ENCODE results near the gene SURF2. TPM values are rescaled to one million over a fixed set of nuclear protein-coding genes. Genes with fewer than 3 reads are reported as not detected.

Gene SURF2
- total RNA-seq, 1 experiment from 2014 or later, result 103 TPM

DNA sequence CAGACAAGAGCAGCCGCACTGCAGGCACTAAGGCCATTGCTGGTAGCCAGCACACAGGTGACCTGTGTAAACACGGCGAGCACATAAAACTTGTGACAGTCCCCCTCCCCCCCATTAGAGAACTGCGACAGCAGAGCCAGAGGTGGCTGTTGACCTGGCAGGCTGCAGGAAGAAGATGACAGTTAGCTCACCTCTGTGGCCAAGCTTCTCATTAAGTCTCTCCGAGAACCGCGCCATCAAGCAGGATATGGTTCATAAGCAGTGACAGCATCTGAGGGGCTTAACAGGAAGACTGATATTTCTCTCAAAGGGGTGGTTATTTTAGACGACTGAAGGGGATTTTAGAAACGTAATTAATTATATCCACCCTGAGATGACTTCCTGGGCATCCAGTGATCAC, 14.3 kb downstream of the SURF2 start:
- H3K79me2 ChIP-seq (ENCODE audit: low read length), result peaks cover 90% of the 10 kb centered on the region
- peaks cover 8% of the 10 kb centered on the region; the same call in 1 of the 2 replicates for H3K4me1 ChIP-seq (ENCODE audit: insufficient read depth, low read length)
- no peaks in the 10 kb centered on the region for H3K27me3 ChIP-seq (ENCODE audit: low read length)
- H4K20me1 ChIP-seq (ENCODE audit: low read length), result peaks cover 37% of the 10 kb centered on the region; the same call in 1 of the 2 replicates
- POLR2A ChIA-PET (ENCODE audit: unreplicated experiment), result no interaction called here
- no peak for DNase-seq
- TF ChIP-seq EZH2 (IDR thresholded peaks at IDR 0.05; ENCODE audit: low read length, unreplicated experiment), result no peak
- H3K9me2 ChIP-seq (replicated peaks; ENCODE audit: low read length), result no peaks in the 10 kb centered on the region
- no peak for ATAC-seq
- no peaks in the 10 kb centered on the region for H3F3A ChIP-seq (ENCODE audit: low read length, unreplicated experiment)
- no peaks in the 10 kb centered on the region for H3K9me3 ChIP-seq (ENCODE audit: low read length)
- BruUV-seq (replicated peaks), result no TSS peak
- H3K9ac ChIP-seq (ENCODE audit: low read length), result no peak overlapping the region
- peaks cover 8% of the 10 kb centered on the region; the same call in 1 of the 2 replicates for H3K36me3 ChIP-seq (ENCODE audit: low read depth, low read length)
- H3K4me2 ChIP-seq (ENCODE audit: low read length), result no peak overlapping the region
- no peak overlapping the region for H3K27ac ChIP-seq (ENCODE audit: low read length)
- no peak overlapping the region for H2AFZ ChIP-seq (ENCODE audit: low read length)
- intact Hi-C loops (cut with micrococcal nuclease), result no loop called here
- CTCF ChIA-PET, result no interaction called here
- H3K4me3 ChIP-seq (ENCODE audit: low read length), result no peak overlapping the region

DNA sequence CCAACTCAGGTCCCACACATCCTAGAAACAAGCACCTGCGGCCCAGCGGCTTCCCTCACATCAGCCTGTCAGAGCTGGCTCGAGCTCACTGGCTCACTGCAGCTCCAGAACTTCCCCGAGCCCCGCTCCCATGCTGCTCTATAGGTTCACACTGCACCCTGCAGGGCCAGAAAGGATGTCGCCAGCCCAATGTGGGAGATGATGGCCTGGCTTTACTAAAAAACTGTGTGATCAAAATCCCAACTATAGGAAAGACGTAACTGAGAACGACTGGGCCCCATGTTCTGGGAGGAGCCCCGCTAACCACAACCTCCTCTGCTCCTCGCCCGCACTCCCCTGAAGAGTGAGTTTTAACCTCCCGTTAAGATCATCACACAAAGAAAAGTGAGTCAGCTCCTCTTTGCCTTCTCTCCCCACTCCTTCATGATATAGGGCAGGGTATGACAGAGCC, 14.9 kb downstream of the SURF2 start:
- Histone ChIP-seq H3K27ac (ENCODE audit: low read length) (no peak overlapping the region), H3K4me2 (ENCODE audit: low read length) (no peak overlapping the region), H3K36me3 (ENCODE audit: low read depth, low read length) (peaks cover 2% of the 10 kb centered on the region; the same call in 1 of the 2 replicates), H2AFZ (ENCODE audit: low read length) (no peak overlapping the region), H3K9ac (ENCODE audit: low read length) (no peak overlapping the region), H3K4me1 (ENCODE audit: insufficient read depth, low read length) (peaks cover 8% of the 10 kb centered on the region; the same call in 1 of the 2 replicates), H4K20me1 (ENCODE audit: low read length) (peaks cover 37% of the 10 kb centered on the region; the same call in 1 of the 2 replicates), H3K9me3 (ENCODE audit: low read length) (no peaks in the 10 kb centered on the region), H3F3A (ENCODE audit: low read length, unreplicated experiment) (no peaks in the 10 kb centered on the region), H3K9me2 (replicated peaks; ENCODE audit: low read length) (no peaks in the 10 kb centered on the region), H3K79me2 (ENCODE audit: low read length) (peaks cover 90% of the 10 kb centered on the region), H3K4me3 (ENCODE audit: low read length) (no peak overlapping the region), H3K27me3 (ENCODE audit: low read length) (no peaks in the 10 kb centered on the region)
- no TSS peak for BruUV-seq (replicated peaks)
- POLR2A ChIA-PET (ENCODE audit: unreplicated experiment), result no interaction called here
- intact Hi-C loops (cut with micrococcal nuclease), result no loop called here
- ATAC-seq, result no peak
- no peak for DNase-seq
- TF ChIP-seq EZH2phosphoT487 (IDR thresholded peaks at IDR 0.05; ENCODE audit: borderline replicate concordance, low read length), result no peak
- TF ChIP-seq EZH2 (IDR thresholded peaks at IDR 0.05; ENCODE audit: low read length, unreplicated experiment), result no peak
- TF ChIP-seq, protein P1, sequence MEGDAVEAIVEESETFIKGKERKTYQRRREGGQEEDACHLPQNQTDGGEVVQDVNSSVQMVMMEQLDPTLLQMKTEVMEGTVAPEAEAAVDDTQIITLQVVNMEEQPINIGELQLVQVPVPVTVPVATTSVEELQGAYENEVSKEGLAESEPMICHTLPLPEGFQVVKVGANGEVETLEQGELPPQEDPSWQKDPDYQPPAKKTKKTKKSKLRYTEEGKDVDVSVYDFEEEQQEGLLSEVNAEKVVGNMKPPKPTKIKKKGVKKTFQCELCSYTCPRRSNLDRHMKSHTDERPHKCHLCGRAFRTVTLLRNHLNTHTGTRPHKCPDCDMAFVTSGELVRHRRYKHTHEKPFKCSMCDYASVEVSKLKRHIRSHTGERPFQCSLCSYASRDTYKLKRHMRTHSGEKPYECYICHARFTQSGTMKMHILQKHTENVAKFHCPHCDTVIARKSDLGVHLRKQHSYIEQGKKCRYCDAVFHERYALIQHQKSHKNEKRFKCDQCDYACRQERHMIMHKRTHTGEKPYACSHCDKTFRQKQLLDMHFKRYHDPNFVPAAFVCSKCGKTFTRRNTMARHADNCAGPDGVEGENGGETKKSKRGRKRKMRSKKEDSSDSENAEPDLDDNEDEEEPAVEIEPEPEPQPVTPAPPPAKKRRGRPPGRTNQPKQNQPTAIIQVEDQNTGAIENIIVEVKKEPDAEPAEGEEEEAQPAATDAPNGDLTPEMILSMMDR (conservative IDR thresholded peaks at IDR 0.05; ENCODE audit: low read depth, low read length), result no peak
- CTCF ChIA-PET, result no interaction called here

DNA sequence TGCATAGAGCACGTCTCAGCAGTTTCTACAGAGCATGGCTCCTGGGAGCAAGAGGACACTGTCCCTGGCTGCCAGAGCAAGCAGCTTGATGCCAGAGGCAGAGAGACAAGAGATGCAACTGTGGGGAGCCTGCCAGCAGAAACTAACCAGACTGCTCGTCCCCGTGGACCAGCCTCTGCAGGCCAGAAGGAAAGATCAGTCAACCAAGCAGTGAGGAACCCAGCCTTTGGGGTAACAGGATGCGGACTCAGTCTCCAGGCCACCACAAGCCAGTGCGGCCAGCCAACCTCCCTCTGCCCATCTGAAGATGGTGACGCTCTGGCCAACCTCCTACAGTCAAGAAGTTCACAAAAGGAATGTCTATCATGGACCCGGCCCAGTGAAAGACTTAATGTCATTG, 15.8 kb downstream of the SURF2 start:
- H3K9ac ChIP-seq (ENCODE audit: low read length), result no peak overlapping the region

More for the DNA sequence above, 15.8 kb downstream of the SURF2 start:
- no peak for TF ChIP-seq EZH2 (IDR thresholded peaks at IDR 0.05; ENCODE audit: low read length, unreplicated experiment)
- no peak for TF ChIP-seq EZH2phosphoT487 (IDR thresholded peaks at IDR 0.05; ENCODE audit: borderline replicate concordance, low read length)
- TF ChIP-seq, protein P1 (conservative IDR thresholded peaks at IDR 0.05; ENCODE audit: low read depth, low read length), result no peak
- Histone ChIP-seq H3K4me3 (ENCODE audit: low read length) (no peak overlapping the region), H3K36me3 (ENCODE audit: low read depth, low read length) (no peaks in the 10 kb centered on the region; the same call in 1 of the 2 replicates), H2AFZ (ENCODE audit: low read length) (no peak overlapping the region), H3K4me2 (ENCODE audit: low read length) (no peak overlapping the region), H3K4me1 (ENCODE audit: insufficient read depth, low read length) (peaks cover 15% of the 10 kb centered on the region; the same call in 1 of the 2 replicates), H3F3A (ENCODE audit: low read length, unreplicated experiment) (no peaks in the 10 kb centered on the region), H3K9me3 (ENCODE audit: low read length) (no peaks in the 10 kb centered on the region), H3K27me3 (ENCODE audit: low read length) (no peaks in the 10 kb centered on the region), H3K9me2 (replicated peaks; ENCODE audit: low read length) (no peaks in the 10 kb centered on the region), H4K20me1 (ENCODE audit: low read length) (peaks cover 37% of the 10 kb centered on the region; the same call in 1 of the 2 replicates), H3K79me2 (ENCODE audit: low read length) (peaks cover 86% of the 10 kb centered on the region), H3K27ac (ENCODE audit: low read length) (no peak overlapping the region)
- CTCF ChIA-PET, result no interaction called here
- intact Hi-C loops (cut with micrococcal nuclease), result no loop called here
- POLR2A ChIA-PET (ENCODE audit: unreplicated experiment), result no interaction called here
- DNase-seq (no peak), ATAC-seq (no peak)
- BruUV-seq (replicated peaks), result no TSS peak
